A549 (cell line): ENCODE data around the gene DLGAP1. TPM values are rescaled to one million over a fixed set of nuclear protein-coding genes. Genes with fewer than 3 reads are reported as not detected.

Source experiments
- ATAC-seq, 2 experiments: fragments of 200-7000 bp in 1 of 2; fragments of >200 bp in 1 of 2; cut with Nextera tagmentation in 1 of 2; cut with Tn5 transposase in 1 of 2; 3 replicates each; pipeline versions ENCODE4 v1.8.0 to v1.9.1; 2018 to 2020; ENCODE audit warnings: mild to moderate bottlenecking in 1 of 2, moderate library complexity in 1 of 2
- CTCF ChIA-PET: fragments of 300-600 bp; sonication (Branson Sonifier 250); formaldehyde crosslinking; extraction: SDS; loops from one replicate; lab custom pipeline; 2021; ENCODE audit warnings: antibody characterized with exemption, inconsistent platforms; lab: Yijun Ruan, JAX
- POLR2A ChIA-PET: fragments of 350-600 bp; formaldehyde crosslinking; extraction: SDS; loops from one replicate; lab custom pipeline; 2021; ENCODE audit warnings: antibody characterized with exemption, inconsistent platforms; lab: Yijun Ruan, JAX
- DNase-seq, 2 experiments: peaks; one replicate each; pipeline versions ENCODE4 v3.0.0 to v3.0.0-alpha.2; 2011 to 2016; ENCODE audit warnings: low read depth in 1 of 2, low spot score in 1 of 2
- FAIRE-seq: peaks from 2 replicates; lab custom pipeline; 2011; peaks lifted over from hg19 to GRCh38; lab: Jason Lieb, UNC
- H3K27ac ChIP-seq, 2 experiments: fragments of >200 bp; sonication (Bioruptor Twin); formaldehyde crosslinking; 3 replicates each; pipeline ENCODE4 v1.5.1; 2016 to 2017
- H3K4me1 ChIP-seq: fragments of >200 bp; sonication (Bioruptor Twin); formaldehyde crosslinking; 3 replicates; pipeline ENCODE4 v1.6.1; 2016
- H3K4me2 ChIP-seq: fragments of >200 bp; sonication (Bioruptor Twin); formaldehyde crosslinking; 3 replicates; pipeline ENCODE4 v1.6.1; 2016
- H3K4me3 ChIP-seq: fragments of >200 bp; sonication (Bioruptor Twin); formaldehyde crosslinking; 3 replicates; pipeline ENCODE4 v1.5.1; 2016
- H3K9me3 ChIP-seq: fragments of >200 bp; sonication (Bioruptor Twin); formaldehyde crosslinking; 3 replicates; pipeline ENCODE4 v1.6.1; 2016
- CHD2 ChIP-seq: fragments of 150-350 bp; IDR thresholded peaks from 2 replicates; pipeline ENCODE4 v1.6.1; 2014; ENCODE audit warnings: low read length; ENCODE audit not compliant: partially characterized antibody
- E2F6 ChIP-seq: IDR thresholded peaks from 2 replicates; pipeline ENCODE4 v1.6.1; 2012; ENCODE audit warnings: low read depth, borderline replicate concordance
- EHF ChIP-seq: fragments of 250-450 bp; sonication (Bioruptor Pico); IDR thresholded peaks from 2 replicates; pipeline ENCODE4 v1.5.0; 2020; ENCODE audit warnings: mild to moderate bottlenecking
- JUNB ChIP-seq: fragments of >200 bp; sonication (Bioruptor Twin); formaldehyde crosslinking; IDR thresholded peaks from 2 replicates; pipeline ENCODE4 v1.6.1; 2016
- MYC ChIP-seq: IDR thresholded peaks from 2 replicates; pipeline ENCODE4 v1.6.1; 2012; ENCODE audit warnings: mild to moderate bottlenecking, inconsistent platforms, low read length, improper control_type of control experiment, borderline replicate concordance
- PBX3 ChIP-seq: IDR thresholded peaks from 2 replicates; pipeline ENCODE4 v1.6.1; 2012
- RFX5 ChIP-seq: fragments of 450-650 bp; IDR thresholded peaks from 2 replicates; pipeline ENCODE4 v1.7.1; 2014; ENCODE audit warnings: antibody characterized with exemption, mild to moderate bottlenecking, moderate library complexity
- RNF2 ChIP-seq: fragments of 200-600 bp; sonication (generic); IDR thresholded peaks from 2 replicates; pipeline ENCODE4 v1.6.1; 2016; ENCODE audit warnings: low read depth, mild to moderate bottlenecking, antibody characterized with exemption, moderate library complexity, borderline replicate concordance
- SREBF2 ChIP-seq: fragments of 450-650 bp; IDR thresholded peaks from 2 replicates; pipeline ENCODE4 v1.6.1; 2014; ENCODE audit warnings: mild to moderate bottlenecking, moderate library complexity
- USF2 ChIP-seq: fragments of 450-650 bp; IDR thresholded peaks from 2 replicates; pipeline ENCODE4 v1.6.1; 2014; ENCODE audit warnings: antibody characterized with exemption
- WGBS: methylation state at CpG from one replicate; pipeline ENCODE4 v1.1.6; 2017; ENCODE audit errors: missing lambda C conversion rate; 5-methylcytosine and 5-hydroxymethylcytosine counted together
- polyA plus RNA-seq, 4 experiments: library from polyadenylated mRNA; depleted of rRNA in 3 of 4; stranded (reverse); fragments of >200 nt; fragmentation: RNase III in 1 of 4; extraction: RNeasy Plus Mini Kit Qiagen cat#74134 plus additional on column Dnase treatment in 1 of 4; gene quantifications; 2 replicates in 3 of 4; 3 replicates in 1 of 4; pipeline ENCODE4 v1.2.3, GENCODE V29; 2011 to 2017
- TF ChIP-seq, protein P1 (sequence below): fragments of 250-450 bp; sonication (Bioruptor Pico); IDR thresholded peaks from 2 replicates; pipeline ENCODE4 v1.5.0; 2020; ENCODE audit warnings: low read depth, mild to moderate bottlenecking, moderate library complexity
- TF ChIP-seq, protein P2 (sequence below): fragments of 200-600 bp; sonication (generic); IDR thresholded peaks from 2 replicates; pipeline ENCODE4 v1.6.1; 2016; ENCODE audit warnings: antibody characterized with exemption, mild to moderate bottlenecking, moderate library complexity
- TF ChIP-seq, protein P3 (sequence below): fragments of 150-350 bp; IDR thresholded peaks from 2 replicates; pipeline ENCODE4 v1.6.1; 2014; ENCODE audit warnings: low read depth, mild to moderate bottlenecking, low read length

Gene DLGAP1
- polyA plus RNA-seq, 2 of the 4 experiments (the other 2 are of a cell fraction): 0.04 to 0.12 TPM

- FAIRE-seq (no peak), DNase-seq (no peak), ATAC-seq (no peak)
- POLR2A ChIA-PET: no interaction called here
- Histone ChIP-seq H3K27ac (no peak overlapping the region), H3K9me3 (no peaks in the 10 kb centered on the region), H3K4me1 (no peaks in the 10 kb centered on the region), H3K4me3 (no peak overlapping the region), H3K4me2 (no peak overlapping the region)
- 14% methylated on average over 7 of the region's 7 CpGs for WGBS
- TF ChIP-seq PBX3 (no peak), MYC (no peak)
- TF ChIP-seq, protein P1, sequence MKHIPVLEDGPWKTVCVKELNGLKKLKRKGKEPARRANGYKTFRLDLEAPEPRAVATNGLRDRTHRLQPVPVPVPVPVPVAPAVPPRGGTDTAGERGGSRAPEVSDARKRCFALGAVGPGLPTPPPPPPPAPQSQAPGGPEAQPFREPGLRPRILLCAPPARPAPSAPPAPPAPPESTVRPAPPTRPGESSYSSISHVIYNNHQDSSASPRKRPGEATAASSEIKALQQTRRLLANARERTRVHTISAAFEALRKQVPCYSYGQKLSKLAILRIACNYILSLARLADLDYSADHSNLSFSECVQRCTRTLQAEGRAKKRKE (CRISPR knock-in tag): no peak
- CTCF ChIA-PET: no interaction called here
Observed at GRCh38 chr18:4207383-4207985, 247.6 kb downstream of the DLGAP1 start.

GRCh38 chr18:4204438-4204720 lies 250.7 kb downstream of the DLGAP1 start:
- POLR2A ChIA-PET: no interaction called here
- FAIRE-seq: no peak

More at GRCh38 chr18:4204438-4204720, 250.7 kb downstream of the DLGAP1 start:
- no peak overlapping the region for H3K4me3 ChIP-seq
- no peak overlapping the region for H3K4me2 ChIP-seq
- DNase-seq: no peak
- TF ChIP-seq, protein P2, sequence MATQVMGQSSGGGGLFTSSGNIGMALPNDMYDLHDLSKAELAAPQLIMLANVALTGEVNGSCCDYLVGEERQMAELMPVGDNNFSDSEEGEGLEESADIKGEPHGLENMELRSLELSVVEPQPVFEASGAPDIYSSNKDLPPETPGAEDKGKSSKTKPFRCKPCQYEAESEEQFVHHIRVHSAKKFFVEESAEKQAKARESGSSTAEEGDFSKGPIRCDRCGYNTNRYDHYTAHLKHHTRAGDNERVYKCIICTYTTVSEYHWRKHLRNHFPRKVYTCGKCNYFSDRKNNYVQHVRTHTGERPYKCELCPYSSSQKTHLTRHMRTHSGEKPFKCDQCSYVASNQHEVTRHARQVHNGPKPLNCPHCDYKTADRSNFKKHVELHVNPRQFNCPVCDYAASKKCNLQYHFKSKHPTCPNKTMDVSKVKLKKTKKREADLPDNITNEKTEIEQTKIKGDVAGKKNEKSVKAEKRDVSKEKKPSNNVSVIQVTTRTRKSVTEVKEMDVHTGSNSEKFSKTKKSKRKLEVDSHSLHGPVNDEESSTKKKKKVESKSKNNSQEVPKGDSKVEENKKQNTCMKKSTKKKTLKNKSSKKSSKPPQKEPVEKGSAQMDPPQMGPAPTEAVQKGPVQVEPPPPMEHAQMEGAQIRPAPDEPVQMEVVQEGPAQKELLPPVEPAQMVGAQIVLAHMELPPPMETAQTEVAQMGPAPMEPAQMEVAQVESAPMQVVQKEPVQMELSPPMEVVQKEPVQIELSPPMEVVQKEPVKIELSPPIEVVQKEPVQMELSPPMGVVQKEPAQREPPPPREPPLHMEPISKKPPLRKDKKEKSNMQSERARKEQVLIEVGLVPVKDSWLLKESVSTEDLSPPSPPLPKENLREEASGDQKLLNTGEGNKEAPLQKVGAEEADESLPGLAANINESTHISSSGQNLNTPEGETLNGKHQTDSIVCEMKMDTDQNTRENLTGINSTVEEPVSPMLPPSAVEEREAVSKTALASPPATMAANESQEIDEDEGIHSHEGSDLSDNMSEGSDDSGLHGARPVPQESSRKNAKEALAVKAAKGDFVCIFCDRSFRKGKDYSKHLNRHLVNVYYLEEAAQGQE: no peak
- no peak for TF ChIP-seq EHF
- no peak for TF ChIP-seq JUNB
- TF ChIP-seq CHD2: no peak
- TF ChIP-seq RFX5: no peak
- no peak for TF ChIP-seq RNF2
- TF ChIP-seq SREBF2: no peak
- TF ChIP-seq E2F6: no peak
- no peak for TF ChIP-seq USF2
- TF ChIP-seq, protein P3, sequence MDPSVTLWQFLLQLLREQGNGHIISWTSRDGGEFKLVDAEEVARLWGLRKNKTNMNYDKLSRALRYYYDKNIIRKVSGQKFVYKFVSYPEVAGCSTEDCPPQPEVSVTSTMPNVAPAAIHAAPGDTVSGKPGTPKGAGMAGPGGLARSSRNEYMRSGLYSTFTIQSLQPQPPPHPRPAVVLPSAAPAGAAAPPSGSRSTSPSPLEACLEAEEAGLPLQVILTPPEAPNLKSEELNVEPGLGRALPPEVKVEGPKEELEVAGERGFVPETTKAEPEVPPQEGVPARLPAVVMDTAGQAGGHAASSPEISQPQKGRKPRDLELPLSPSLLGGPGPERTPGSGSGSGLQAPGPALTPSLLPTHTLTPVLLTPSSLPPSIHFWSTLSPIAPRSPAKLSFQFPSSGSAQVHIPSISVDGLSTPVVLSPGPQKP: no peak
- no peaks in the 10 kb centered on the region for H3K9me3 ChIP-seq
- H3K4me1 ChIP-seq: no peaks in the 10 kb centered on the region
- H3K27ac ChIP-seq: no peak overlapping the region
- ATAC-seq: no peak
- WGBS: 9% methylated on average over 1 of the region's 1 CpG
- CTCF ChIA-PET: no interaction called here
